IMR-90 (cell line): ENCODE measurements around the gene CAMKMT.

Experiments
- RAD21 ChIP-seq: IDR thresholded peaks from 2 replicates; pipeline ENCODE4 v1.6.1; 2012; ENCODE audit warnings: low read length, improper control_type of control experiment
- RFX5 ChIP-seq: IDR thresholded peaks from 2 replicates; pipeline ENCODE4 v1.8.0; 2012; ENCODE audit warnings: low read depth, mild to moderate bottlenecking, low read length, moderate library complexity
- TF ChIP-seq, protein P1 (sequence below): conservative IDR thresholded peaks from 2 replicates; pipeline ENCODE4 v1.5.1; 2012; ENCODE audit warnings: mild to moderate bottlenecking, low read depth, low read length, improper control_type of control experiment

DNA sequence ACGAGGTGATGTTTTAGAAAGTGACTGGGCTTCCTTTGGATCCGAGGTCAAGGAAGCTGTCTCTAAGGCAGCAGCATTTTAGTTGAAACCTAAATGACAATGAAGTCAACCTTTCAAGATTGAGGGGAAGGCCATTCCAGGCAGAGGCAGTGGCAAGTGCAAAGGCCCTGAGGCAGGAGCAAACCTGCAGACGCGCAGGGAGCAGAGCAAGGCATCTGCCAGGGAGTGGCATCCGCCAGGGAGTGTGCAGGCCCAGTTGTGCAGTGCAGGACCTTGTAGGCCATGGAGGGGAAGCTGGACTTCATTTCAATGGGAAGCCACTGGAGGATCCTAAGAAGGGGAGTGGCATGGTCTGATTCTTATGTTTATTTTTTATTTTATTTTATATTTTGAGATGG is 425.1 kb downstream of the CAMKMT start:
- TF ChIP-seq RFX5 (no peak), RAD21 (no peak)
- TF ChIP-seq, protein P1, sequence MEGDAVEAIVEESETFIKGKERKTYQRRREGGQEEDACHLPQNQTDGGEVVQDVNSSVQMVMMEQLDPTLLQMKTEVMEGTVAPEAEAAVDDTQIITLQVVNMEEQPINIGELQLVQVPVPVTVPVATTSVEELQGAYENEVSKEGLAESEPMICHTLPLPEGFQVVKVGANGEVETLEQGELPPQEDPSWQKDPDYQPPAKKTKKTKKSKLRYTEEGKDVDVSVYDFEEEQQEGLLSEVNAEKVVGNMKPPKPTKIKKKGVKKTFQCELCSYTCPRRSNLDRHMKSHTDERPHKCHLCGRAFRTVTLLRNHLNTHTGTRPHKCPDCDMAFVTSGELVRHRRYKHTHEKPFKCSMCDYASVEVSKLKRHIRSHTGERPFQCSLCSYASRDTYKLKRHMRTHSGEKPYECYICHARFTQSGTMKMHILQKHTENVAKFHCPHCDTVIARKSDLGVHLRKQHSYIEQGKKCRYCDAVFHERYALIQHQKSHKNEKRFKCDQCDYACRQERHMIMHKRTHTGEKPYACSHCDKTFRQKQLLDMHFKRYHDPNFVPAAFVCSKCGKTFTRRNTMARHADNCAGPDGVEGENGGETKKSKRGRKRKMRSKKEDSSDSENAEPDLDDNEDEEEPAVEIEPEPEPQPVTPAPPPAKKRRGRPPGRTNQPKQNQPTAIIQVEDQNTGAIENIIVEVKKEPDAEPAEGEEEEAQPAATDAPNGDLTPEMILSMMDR = no peak
